ENCODE measurements around the gene RPEL1. TPM values are rescaled to one million over a fixed set of nuclear protein-coding genes. Genes with fewer than 3 reads are reported as not detected.

The RPEL1 gene
- polyA plus RNA-seq, 1 donor from 2014 or later = not detected

DNA sequence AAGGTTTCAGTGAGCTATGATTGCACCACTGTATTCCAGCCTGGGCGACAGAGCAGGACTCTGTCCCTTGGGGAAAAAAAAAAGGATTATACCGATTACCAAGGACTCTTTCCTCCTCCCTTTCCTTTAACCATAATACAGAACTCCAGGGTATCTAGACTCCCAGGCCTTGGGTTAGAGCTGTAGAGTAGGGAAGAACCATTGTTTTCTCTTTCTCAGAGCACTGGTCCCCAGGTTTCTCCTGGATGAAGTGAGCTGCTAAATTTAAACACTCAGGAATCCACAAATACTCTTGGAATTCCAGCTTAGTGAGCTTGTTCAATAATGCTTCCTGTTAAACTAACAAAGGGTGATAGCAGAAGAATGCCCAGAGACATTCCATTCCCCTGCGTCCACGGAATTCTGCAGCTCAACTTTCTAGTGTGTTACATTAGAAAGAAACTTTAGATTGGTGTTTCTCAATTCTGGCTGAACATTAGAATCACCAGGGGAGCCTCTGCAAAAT lies 14.6 kb upstream of the RPEL1 start (continued):
- no peak for TF ChIP-seq EZH2 (IDR thresholded peaks at IDR 0.05; ENCODE audit: borderline replicate concordance, insufficient read depth, low read length, poor library complexity, severe bottlenecking)

DNA sequence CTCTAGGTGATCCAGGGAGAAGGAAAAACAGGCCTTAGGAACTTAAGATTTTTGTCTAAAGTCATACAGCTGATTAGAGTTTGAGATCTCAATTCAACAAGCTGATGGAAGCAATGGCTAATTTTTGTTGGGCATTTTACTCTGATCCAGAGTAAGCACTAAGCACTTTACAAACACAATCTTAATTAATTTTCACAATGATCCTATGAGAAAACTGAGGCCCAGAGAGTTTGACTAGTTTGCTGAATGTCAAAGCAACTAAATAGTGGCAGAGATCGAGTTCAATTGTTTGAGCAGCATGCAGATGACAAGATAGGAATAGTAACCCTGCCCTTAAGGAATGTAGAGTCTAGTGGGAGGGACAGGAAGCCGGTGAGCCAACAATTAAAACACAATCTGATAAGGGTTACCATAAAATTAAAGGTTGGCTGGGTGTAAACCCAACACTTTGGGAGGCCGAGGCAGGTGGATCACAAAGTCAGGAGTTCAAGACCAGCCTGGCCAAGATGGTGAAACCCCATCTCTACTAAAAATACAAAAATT lies 13.5 kb upstream of the RPEL1 start:
- Histone ChIP-seq H4K20me1 (ENCODE audit: insufficient read depth) (no peaks in the 10 kb centered on the region), H3K9ac (ENCODE audit: low read length) (no peak overlapping the region), H2AFZ (ENCODE audit: low read depth, low read length) (no peak overlapping the region), H3K4me3 (ENCODE audit: low read length) (no peak overlapping the region), H3K27me3 (ENCODE audit: insufficient read depth, low read depth, low read length) (no peaks in the 10 kb centered on the region), H3K27ac (ENCODE audit: low read length) (no peak overlapping the region), H3K4me2 (ENCODE audit: low read length) (no peak overlapping the region), H3K36me3 (ENCODE audit: insufficient read depth, low read length) (no peaks in the 10 kb centered on the region), H3K9me3 (ENCODE audit: low read length) (no peaks in the 10 kb centered on the region), H3K79me2 (replicated peaks; ENCODE audit: insufficient read depth, low read length) (no peaks in the 10 kb centered on the region), H3F3A (ENCODE audit: insufficient read depth, low read length, poor library complexity, severe bottlenecking) (no peaks in the 10 kb centered on the region), H3K9me2 (ENCODE audit: insufficient read depth, low read length) (no peaks in the 10 kb centered on the region)
- TF ChIP-seq CTCF (IDR thresholded peaks at IDR 0.05; ENCODE audit: poor library complexity, severe bottlenecking) = no peak
- TF ChIP-seq MXI1 (conservative IDR thresholded peaks at IDR 0.05; ENCODE audit: poor library complexity, severe bottlenecking) = no peak
- TF ChIP-seq RAD21 (conservative IDR thresholded peaks at IDR 0.05) = no peak
- TF ChIP-seq SMC3 (conservative IDR thresholded peaks at IDR 0.05; ENCODE audit: poor library complexity) = no peak
- no peak for TF ChIP-seq POLR2AphosphoS5 (IDR thresholded peaks at IDR 0.05)
- no peak for TF ChIP-seq EP300 (conservative IDR thresholded peaks at IDR 0.05; ENCODE audit: poor library complexity, severe bottlenecking)
- TF ChIP-seq EZH2 (IDR thresholded peaks at IDR 0.05; ENCODE audit: borderline replicate concordance, insufficient read depth, low read length, poor library complexity, severe bottlenecking) = no peak
- no peak for TF ChIP-seq TAF1 (IDR thresholded peaks at IDR 0.05; ENCODE audit: low read depth)
- no peak for TF ChIP-seq REST (IDR thresholded peaks at IDR 0.05; ENCODE audit: borderline replicate concordance)

GRCh38 chr10:103232772-103233488 lies 12.8 kb upstream of the RPEL1 start:
- TF ChIP-seq EZH2 (IDR thresholded peaks at IDR 0.05; ENCODE audit: borderline replicate concordance, insufficient read depth, low read length, poor library complexity, severe bottlenecking) (no peak), MXI1 (conservative IDR thresholded peaks at IDR 0.05; ENCODE audit: poor library complexity, severe bottlenecking) (no peak), REST (IDR thresholded peaks at IDR 0.05; ENCODE audit: borderline replicate concordance) (no peak), EP300 (conservative IDR thresholded peaks at IDR 0.05; ENCODE audit: poor library complexity, severe bottlenecking) (no peak), POLR2AphosphoS5 (IDR thresholded peaks at IDR 0.05) (no peak), CTCF (IDR thresholded peaks at IDR 0.05; ENCODE audit: poor library complexity, severe bottlenecking) (no peak), TAF1 (IDR thresholded peaks at IDR 0.05; ENCODE audit: low read depth) (no peak), SMC3 (conservative IDR thresholded peaks at IDR 0.05; ENCODE audit: poor library complexity) (no peak), RAD21 (conservative IDR thresholded peaks at IDR 0.05) (no peak)
- Histone ChIP-seq H3K9ac (ENCODE audit: low read length) (no peak overlapping the region), H3K9me2 (ENCODE audit: insufficient read depth, low read length) (no peaks in the 10 kb centered on the region), H3F3A (ENCODE audit: insufficient read depth, low read length, poor library complexity, severe bottlenecking) (no peaks in the 10 kb centered on the region), H3K36me3 (ENCODE audit: insufficient read depth, low read length) (no peaks in the 10 kb centered on the region), H3K27ac (ENCODE audit: low read length) (no peak overlapping the region), H2AFZ (ENCODE audit: low read depth, low read length) (no peak overlapping the region), H3K27me3 (ENCODE audit: insufficient read depth, low read depth, low read length) (no peaks in the 10 kb centered on the region), H3K4me2 (ENCODE audit: low read length) (no peak overlapping the region), H3K4me3 (ENCODE audit: low read length) (no peak overlapping the region), H3K79me2 (replicated peaks; ENCODE audit: insufficient read depth, low read length) (no peaks in the 10 kb centered on the region), H4K20me1 (ENCODE audit: insufficient read depth) (no peaks in the 10 kb centered on the region), H3K9me3 (ENCODE audit: low read length) (no peaks in the 10 kb centered on the region)
